Measurements from ENCODE around the gene LRRC15.

LRRC15 gene

GRCh38 chr3:194360568-194360967, 9.0 kb downstream of the LRRC15 start:
- DNase-seq: no peak
- no peaks in the 10 kb centered on the region for H3K27me3 ChIP-seq (ENCODE audit: insufficient read depth, low read depth, severe bottlenecking)
- no peaks in the 10 kb centered on the region for H3K36me3 ChIP-seq
- TF ChIP-seq CTCF (IDR thresholded peaks at IDR 0.05; ENCODE audit: low read depth, low read length): no peak
- H3K9me3 ChIP-seq (ENCODE audit: severe bottlenecking): no peaks in the 10 kb centered on the region
- no peak overlapping the region for H3K27ac ChIP-seq
- no peak overlapping the region for H3K4me3 ChIP-seq (ENCODE audit: low read depth, low read length)

GRCh38 chr3:194357681-194358080, 11.9 kb downstream of the LRRC15 start:
- Histone ChIP-seq H3K4me3 (ENCODE audit: low read depth, low read length) (no peak overlapping the region), H3K9me3 (ENCODE audit: severe bottlenecking) (no peaks in the 10 kb centered on the region), H3K36me3 (no peaks in the 10 kb centered on the region), H3K27me3 (ENCODE audit: insufficient read depth, low read depth, severe bottlenecking) (no peaks in the 10 kb centered on the region), H3K27ac (no peak overlapping the region)
- no peak for TF ChIP-seq CTCF (IDR thresholded peaks at IDR 0.05; ENCODE audit: low read depth, low read length)
- no peak for DNase-seq

- no peak overlapping the region for H3K27ac ChIP-seq
Observed at GRCh38 chr3:194355379-194355778, 14.2 kb downstream of the LRRC15 start.

GRCh38 chr3:194354315-194354714, 15.2 kb downstream of the LRRC15 start:
- Histone ChIP-seq H3K36me3 (no peaks in the 10 kb centered on the region), H3K4me3 (ENCODE audit: low read depth, low read length) (no peak overlapping the region), H3K9me3 (ENCODE audit: severe bottlenecking) (no peaks in the 10 kb centered on the region), H3K27ac (no peak overlapping the region), H3K27me3 (ENCODE audit: insufficient read depth, low read depth, severe bottlenecking) (no peaks in the 10 kb centered on the region)
- no peak for TF ChIP-seq CTCF (IDR thresholded peaks at IDR 0.05; ENCODE audit: low read depth, low read length)
- DNase-seq: no peak

More at GRCh38 chr3:194355379-194355778, 14.2 kb downstream of the LRRC15 start:
- no peak for TF ChIP-seq CTCF (IDR thresholded peaks at IDR 0.05; ENCODE audit: low read depth, low read length)
- H3K36me3 ChIP-seq: no peaks in the 10 kb centered on the region
- H3K27me3 ChIP-seq (ENCODE audit: insufficient read depth, low read depth, severe bottlenecking): no peaks in the 10 kb centered on the region
- no peaks in the 10 kb centered on the region for H3K9me3 ChIP-seq (ENCODE audit: severe bottlenecking)
- DNase-seq: no peak
- H3K4me3 ChIP-seq (ENCODE audit: low read depth, low read length): no peak overlapping the region

GRCh38 chr3:194352667-194353246, 16.8 kb downstream of the LRRC15 start:
- H3K36me3 ChIP-seq: no peaks in the 10 kb centered on the region
- H3K27ac ChIP-seq: no peak overlapping the region
- no peaks in the 10 kb centered on the region for H3K9me3 ChIP-seq (ENCODE audit: severe bottlenecking)
- no peaks in the 10 kb centered on the region for H3K27me3 ChIP-seq (ENCODE audit: insufficient read depth, low read depth, severe bottlenecking)
- DNase-seq: no peak
- no peak for TF ChIP-seq CTCF (IDR thresholded peaks at IDR 0.05; ENCODE audit: low read depth, low read length)
- no peak overlapping the region for H3K4me3 ChIP-seq (ENCODE audit: low read depth, low read length)

- H3K4me3 ChIP-seq (ENCODE audit: low read depth, low read length): no peak overlapping the region
- H3K9me3 ChIP-seq (ENCODE audit: severe bottlenecking): no peaks in the 10 kb centered on the region
- no peaks in the 10 kb centered on the region for H3K36me3 ChIP-seq
- no peak for DNase-seq
- no peaks in the 10 kb centered on the region for H3K27me3 ChIP-seq (ENCODE audit: insufficient read depth, low read depth, severe bottlenecking)
- no peak for TF ChIP-seq CTCF (IDR thresholded peaks at IDR 0.05; ENCODE audit: low read depth, low read length)
- no peak overlapping the region for H3K27ac ChIP-seq
Observed at GRCh38 chr3:194351952-194352536, 17.5 kb downstream of the LRRC15 start.

Data from WERI-Rb-1 (cell line).